H9 (cell line): ENCODE results near the gene PRPF40A. TPM values are rescaled to one million over a fixed set of nuclear protein-coding genes. Genes with fewer than 3 reads are reported as not detected.

ENCODE experiments used
- DNase-seq: peaks from one replicate; pipeline ENCODE4 v3.0.0-alpha.2; 2017
- H2AFZ ChIP-seq: one replicate; pipeline ENCODE4 v1.6.1; 2013; ENCODE audit warnings: mild to moderate bottlenecking, low read length, control low read depth, moderate library complexity
- H2AK5ac ChIP-seq: 2 replicates; pipeline ENCODE4 v1.6.1; 2013; ENCODE audit warnings: low read length, control low read depth, mixed read lengths; ENCODE audit not compliant: insufficient read length
- H2BK120ac ChIP-seq: one replicate; pipeline ENCODE4 v1.6.1; 2013; ENCODE audit warnings: low read depth, mild to moderate bottlenecking, low read length, control low read depth, inconsistent platforms; ENCODE audit not compliant: poor library complexity, severe bottlenecking
- H2BK12ac ChIP-seq: 2 replicates; pipeline ENCODE4 v1.6.1; 2013; ENCODE audit warnings: low read length, control low read depth, mixed read lengths, low read depth; ENCODE audit not compliant: insufficient read length
- H2BK15ac ChIP-seq: 2 replicates; pipeline ENCODE4 v1.6.1; 2013; ENCODE audit warnings: low read depth, low read length, control low read depth
- H2BK20ac ChIP-seq: one replicate; pipeline ENCODE4 v1.6.1; 2013; ENCODE audit warnings: low read depth, mild to moderate bottlenecking, low read length, control low read depth, inconsistent platforms; ENCODE audit not compliant: poor library complexity, severe bottlenecking
- H2BK5ac ChIP-seq: 2 replicates; pipeline ENCODE4 v1.6.1; 2013; ENCODE audit warnings: low read length, control low read depth, mixed read lengths; ENCODE audit not compliant: insufficient read length
- H3K14ac ChIP-seq: 2 replicates; pipeline ENCODE4 v1.6.1; 2013; ENCODE audit warnings: low read length, control low read depth; ENCODE audit not compliant: insufficient read depth
- H3K18ac ChIP-seq: 2 replicates; pipeline ENCODE4 v1.6.1; 2013; ENCODE audit warnings: low read depth, mild to moderate bottlenecking, mixed read lengths, low read length, control low read depth; ENCODE audit not compliant: insufficient read length
- H3K23ac ChIP-seq: 2 replicates; pipeline ENCODE4 v1.6.1; 2013; ENCODE audit warnings: low read length, control low read depth, mixed read lengths, low read depth; ENCODE audit not compliant: insufficient read length
- H3K23me2 ChIP-seq: 2 replicates; pipeline ENCODE4 v1.6.1; 2013; ENCODE audit warnings: low read depth, mild to moderate bottlenecking, mixed read lengths, low read length, control low read depth; ENCODE audit not compliant: insufficient read length, poor library complexity, severe bottlenecking
- H3K27ac ChIP-seq: 2 replicates; pipeline ENCODE4 v1.5.1; 2013; ENCODE audit warnings: low read length, control low read depth, mixed read lengths, low read depth; ENCODE audit not compliant: insufficient read length
- H3K27me3 ChIP-seq: 2 replicates; pipeline ENCODE4 v1.6.1; 2013; ENCODE audit warnings: low read length, control low read depth, inconsistent platforms; ENCODE audit not compliant: insufficient read depth
- H3K4ac ChIP-seq: 2 replicates; pipeline ENCODE4 v1.6.1; 2013; ENCODE audit warnings: low read depth, mild to moderate bottlenecking, control low read depth, inconsistent platforms, low read length, moderate library complexity
- H3K4me1 ChIP-seq: 2 replicates; pipeline ENCODE4 v1.6.1; 2013; ENCODE audit warnings: low read length, control low read depth, inconsistent platforms; ENCODE audit not compliant: insufficient read depth
- H3K4me2 ChIP-seq: 2 replicates; pipeline ENCODE4 v1.6.1; 2013; ENCODE audit warnings: low read length, control low read depth, mixed read lengths; ENCODE audit not compliant: insufficient read length, insufficient read depth
- H3K56ac ChIP-seq: 2 replicates; pipeline ENCODE4 v1.6.1; 2013; ENCODE audit warnings: low read depth, mild to moderate bottlenecking, mixed read lengths, low read length, control low read depth; ENCODE audit not compliant: insufficient read length
- H3K79me1 ChIP-seq: 2 replicates; pipeline ENCODE4 v1.6.1; 2013; ENCODE audit warnings: low read depth, mild to moderate bottlenecking, moderate library complexity, low read length, control low read depth, inconsistent platforms; ENCODE audit not compliant: insufficient read depth, poor library complexity, severe bottlenecking
- H3K79me2 ChIP-seq: 2 replicates; pipeline ENCODE4 v1.6.1; 2013; ENCODE audit warnings: low read length, control low read depth, inconsistent platforms; ENCODE audit not compliant: insufficient read depth
- H3K9ac ChIP-seq: 2 replicates; pipeline ENCODE4 v1.6.1; 2013; ENCODE audit warnings: low read length, control low read depth, mixed read lengths; ENCODE audit not compliant: insufficient read length; ENCODE audit errors: extremely low read depth
- H3K9me3 ChIP-seq: one replicate; pipeline ENCODE4 v1.6.1; 2013; ENCODE audit warnings: low read depth, low read length, inconsistent platforms; ENCODE audit not compliant: control insufficient read depth
- H3T11ph ChIP-seq: one replicate; pipeline ENCODE4 v1.6.1; 2013; ENCODE audit warnings: mild to moderate bottlenecking, low read length, control low read depth, inconsistent platforms
- H4K20me1 ChIP-seq: one replicate; pipeline ENCODE4 v1.6.1; 2013; ENCODE audit not compliant: control insufficient read depth, insufficient read length, insufficient read depth
- H4K5ac ChIP-seq: 2 replicates; pipeline ENCODE4 v1.6.1; 2013; ENCODE audit warnings: low read depth, mild to moderate bottlenecking, mixed read lengths, low read length, control low read depth; ENCODE audit not compliant: insufficient read length
- H4K8ac ChIP-seq: replicated peaks from 2 replicates; pipeline ENCODE4 v1.6.1; 2013; ENCODE audit warnings: low read length, control low read depth, mixed read lengths, low read depth; ENCODE audit not compliant: insufficient read length
- H4K91ac ChIP-seq: 2 replicates; pipeline ENCODE4 v1.6.1; 2013; ENCODE audit warnings: low read depth, mild to moderate bottlenecking, moderate library complexity, mixed read lengths, low read length, control low read depth; ENCODE audit not compliant: insufficient read length
- H3K27ac Mint-ChIP-seq, 3 experiments: 2 replicates in 2 of 3; 3 replicates in 1 of 3; pipeline ENCODE4 v1.8.0; 2020 to 2021; ENCODE audit warnings: mixed read lengths in 3 of 3, mild to moderate bottlenecking in 1 of 3, moderate library complexity in 1 of 3
- H3K27me3 Mint-ChIP-seq: 2 replicates; pipeline ENCODE4 v1.8.0; 2021; ENCODE audit warnings: low read depth, mild to moderate bottlenecking, moderate library complexity, mixed read lengths
- H3K36me3 Mint-ChIP-seq, 3 experiments: 2 replicates in 2 of 3; 3 replicates in 1 of 3; pipeline ENCODE4 v1.8.0; 2020 to 2021; ENCODE audit warnings: low read depth in 3 of 3, mixed read lengths in 3 of 3; ENCODE audit not compliant: insufficient read depth in 1 of 3
- H3K4me1 Mint-ChIP-seq, 2 experiments: 2 replicates each; pipeline ENCODE4 v1.8.0; 2020; ENCODE audit warnings: mixed read lengths in 2 of 2
- H3K4me3 Mint-ChIP-seq, 2 experiments: 2 replicates in 1 of 2; 3 replicates in 1 of 2; pipeline ENCODE4 v1.8.0; 2020 to 2021; ENCODE audit warnings: mild to moderate bottlenecking in 2 of 2, mixed read lengths in 2 of 2, moderate library complexity in 1 of 2
- H3K9me3 Mint-ChIP-seq, 2 experiments: 2 replicates in 1 of 2; 3 replicates in 1 of 2; pipeline ENCODE4 v1.8.0; 2020; ENCODE audit warnings: mild to moderate bottlenecking in 2 of 2, mixed read lengths in 2 of 2, moderate library complexity in 1 of 2
- WGBS: extraction: QIAGEN DNeasy Blood & Tissue Kit; methylation state at CpG from one replicate; pipeline ENCODE4 v1.1.7; 2013; ENCODE audit warnings: missing lambda C conversion rate, low lambda C conversion rate, mixed read lengths; ENCODE audit not compliant: insufficient read length; ENCODE audit errors: extremely low coverage; 5-methylcytosine and 5-hydroxymethylcytosine counted together
- total RNA-seq: library from RNA; stranded (reverse); gene quantifications from 2 replicates; pipeline ENCODE4 v1.2.1, GENCODE V29; 2021
- TF ChIP-seq, protein P1 (sequence below): fragments of 200-600 bp; sonication (generic); conservative IDR thresholded peaks from 3 replicates; pipeline ENCODE4 v1.8.0; 2021; ENCODE audit warnings: antibody characterized with exemption, mild to moderate bottlenecking

Gene PRPF40A
- total RNA-seq, 1 experiment from 2014 or later = 158 TPM

DNA sequence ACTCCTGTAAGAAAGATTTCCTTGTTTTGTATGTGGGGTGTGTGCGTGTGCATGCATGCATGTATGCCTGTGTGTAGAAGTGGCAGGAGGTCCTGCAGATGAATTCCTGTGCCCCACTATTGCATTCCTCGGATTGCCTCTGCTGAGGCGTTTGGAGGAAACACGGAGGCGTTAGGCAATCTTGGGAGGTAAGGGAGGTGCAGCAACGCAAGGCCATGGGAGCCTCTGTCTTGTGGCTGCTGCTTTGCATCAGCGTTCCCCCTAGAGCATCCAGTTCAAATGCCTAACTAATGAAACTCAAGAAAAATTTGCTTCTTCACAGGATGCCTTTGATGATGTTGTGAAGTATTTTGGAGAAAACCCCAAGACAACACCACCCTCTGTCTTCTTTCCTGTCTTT is 80.0 kb downstream of the PRPF40A start:
- Histone ChIP-seq H3K27ac (no peak overlapping the region), H2BK5ac (no peak overlapping the region), H3K23me2 (no peaks in the 10 kb centered on the region), H2BK20ac (no peak overlapping the region), H3K18ac (no peak overlapping the region), H3K27me3 (no peaks in the 10 kb centered on the region), H4K91ac (no peak overlapping the region), H3K14ac (no peak overlapping the region), H3K4ac (no peak overlapping the region), H3K79me2 (no peaks in the 10 kb centered on the region), H3K4me1 (no peaks in the 10 kb centered on the region), H4K8ac (no peak overlapping the region), H3K56ac (no peak overlapping the region), H2AK5ac (no peak overlapping the region), H4K20me1 (no peaks in the 10 kb centered on the region), H2BK12ac (no peak overlapping the region), H4K5ac (no peak overlapping the region), H2BK120ac (no peak overlapping the region), H3K79me1 (no peaks in the 10 kb centered on the region), H3K4me2 (no peak overlapping the region), H2AFZ (no peak overlapping the region), H2BK15ac (no peak overlapping the region), H3K9me3 (no peaks in the 10 kb centered on the region), H3K23ac (no peak overlapping the region), H3T11ph (no peak overlapping the region), H3K9ac (no peak overlapping the region)
- TF ChIP-seq, protein P1, sequence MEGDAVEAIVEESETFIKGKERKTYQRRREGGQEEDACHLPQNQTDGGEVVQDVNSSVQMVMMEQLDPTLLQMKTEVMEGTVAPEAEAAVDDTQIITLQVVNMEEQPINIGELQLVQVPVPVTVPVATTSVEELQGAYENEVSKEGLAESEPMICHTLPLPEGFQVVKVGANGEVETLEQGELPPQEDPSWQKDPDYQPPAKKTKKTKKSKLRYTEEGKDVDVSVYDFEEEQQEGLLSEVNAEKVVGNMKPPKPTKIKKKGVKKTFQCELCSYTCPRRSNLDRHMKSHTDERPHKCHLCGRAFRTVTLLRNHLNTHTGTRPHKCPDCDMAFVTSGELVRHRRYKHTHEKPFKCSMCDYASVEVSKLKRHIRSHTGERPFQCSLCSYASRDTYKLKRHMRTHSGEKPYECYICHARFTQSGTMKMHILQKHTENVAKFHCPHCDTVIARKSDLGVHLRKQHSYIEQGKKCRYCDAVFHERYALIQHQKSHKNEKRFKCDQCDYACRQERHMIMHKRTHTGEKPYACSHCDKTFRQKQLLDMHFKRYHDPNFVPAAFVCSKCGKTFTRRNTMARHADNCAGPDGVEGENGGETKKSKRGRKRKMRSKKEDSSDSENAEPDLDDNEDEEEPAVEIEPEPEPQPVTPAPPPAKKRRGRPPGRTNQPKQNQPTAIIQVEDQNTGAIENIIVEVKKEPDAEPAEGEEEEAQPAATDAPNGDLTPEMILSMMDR = no peak
- Mint-ChIP-seq H3K4me3 (no peak overlapping the region), H3K4me1 (no peaks in the 10 kb centered on the region), H3K9me3 (no peaks in the 10 kb centered on the region), H3K27me3 (no peaks in the 10 kb centered on the region), H3K27ac (no peak overlapping the region), H3K36me3 (peaks cover 37 to 65% (median 60%) of the 10 kb centered on the region in 3 experiments; a peak in 6 of 7 replicates)
- no CpG with 5 or more reads among the region's 7 CpGs for WGBS
- DNase-seq = no peak
